Measurements from ENCODE around the gene NR5A1. TPM values are rescaled to one million over a fixed set of nuclear protein-coding genes. Genes with fewer than 3 reads are reported as not detected.

NR5A1 gene
- total and polyA plus RNA-seq, 2 of the 13 experiments (the other 11 are each of a cell fraction or from before 2014, with no cell fraction given): 28.9 to 44.7 TPM

- TF ChIP-seq MAZ (IDR thresholded peaks at IDR 0.05; ENCODE audit: borderline replicate concordance, low read depth, low read length) (no peak), MAZ (CRISPR knock-in tag; IDR thresholded peaks at IDR 0.05; ENCODE audit: low read depth) (0 out of 2 replicates have a peak, but pooled peaks have one; percentile 53), ZSCAN25 (CRISPR knock-in tag; IDR thresholded peaks at IDR 0.05) (peak; percentile 68; the same call in 1 of the 2 replicates), ZNF800 (CRISPR knock-in tag; IDR thresholded peaks at IDR 0.05) (peak; percentile 59; the same call in 1 of the 2 replicates), ZNF274 (CRISPR knock-in tag; IDR thresholded peaks at IDR 0.05) (peak; percentile 39), SMAD9 (CRISPR knock-in tag; IDR thresholded peaks at IDR 0.05) (0 out of 2 replicates have a peak, but pooled peaks have one; percentile 31), ZNF574 (CRISPR knock-in tag; IDR thresholded peaks at IDR 0.05) (peak; percentile 61), RBM39 (IDR thresholded peaks at IDR 0.05; ENCODE audit: low read depth, low read length, poor library complexity, severe bottlenecking) (peak; percentile 59), NR1H2 (CRISPR knock-in tag; IDR thresholded peaks at IDR 0.05; ENCODE audit: borderline replicate concordance, low read depth) (peak; percentile 69; the same call in 1 of the 2 replicates)
- TF ChIP-seq, protein P1, sequence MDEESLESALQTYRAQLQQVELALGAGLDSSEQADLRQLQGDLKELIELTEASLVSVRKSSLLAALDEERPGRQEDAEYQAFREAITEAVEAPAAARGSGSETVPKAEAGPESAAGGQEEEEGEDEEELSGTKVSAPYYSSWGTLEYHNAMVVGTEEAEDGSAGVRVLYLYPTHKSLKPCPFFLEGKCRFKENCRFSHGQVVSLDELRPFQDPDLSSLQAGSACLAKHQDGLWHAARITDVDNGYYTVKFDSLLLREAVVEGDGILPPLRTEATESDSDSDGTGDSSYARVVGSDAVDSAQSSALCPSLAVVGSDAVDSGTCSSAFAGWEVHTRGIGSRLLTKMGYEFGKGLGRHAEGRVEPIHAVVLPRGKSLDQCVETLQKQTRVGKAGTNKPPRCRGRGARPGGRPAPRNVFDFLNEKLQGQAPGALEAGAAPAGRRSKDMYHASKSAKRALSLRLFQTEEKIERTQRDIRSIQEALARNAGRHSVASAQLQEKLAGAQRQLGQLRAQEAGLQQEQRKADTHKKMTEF (CRISPR knock-in tag; IDR thresholded peaks at IDR 0.05): peak; percentile 80
- TF ChIP-seq, protein P2, sequence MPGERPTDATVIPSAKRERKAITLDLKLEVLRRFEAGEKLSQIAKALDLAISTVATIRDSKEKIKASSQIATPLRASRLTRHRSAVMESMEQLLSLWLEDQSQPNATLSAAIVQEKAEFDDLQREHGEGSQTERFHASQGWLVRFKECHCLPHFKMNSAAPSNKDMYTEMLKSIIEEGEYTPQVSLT (CRISPR knock-in tag; IDR thresholded peaks at IDR 0.05; ENCODE audit: borderline replicate concordance, low read depth): no peak
Measured at GRCh38 chr9:124506931-124507879, at the start of gene NR5A1 (continued).
